WTC11 (cell line): Measurements from ENCODE around the gene OTUD4. TPM values are rescaled to one million over a fixed set of nuclear protein-coding genes. Genes with fewer than 3 reads are reported as not detected.
A peak's percentile ranks its signal among the peaks of the same experiment; 100 is the strongest.

Source experiments
- ATF1 ChIP-seq: sonication (generic); formaldehyde crosslinking; IDR thresholded peaks from 2 replicates; pipeline ENCODE4 v1.8.1; 2023; ENCODE audit warnings: mild to moderate bottlenecking, moderate library complexity, missing genetic modification reagents
- ATF2 ChIP-seq: sonication (generic); formaldehyde crosslinking; IDR thresholded peaks from 2 replicates; pipeline ENCODE4 v1.8.1; 2022; ENCODE audit warnings: low read depth, missing genetic modification reagents, borderline replicate concordance
- ELF4 ChIP-seq: sonication (generic); formaldehyde crosslinking; IDR thresholded peaks from 2 replicates; pipeline ENCODE4 v1.8.1; 2022; ENCODE audit warnings: low read depth, mild to moderate bottlenecking, moderate library complexity, missing genetic modification reagents
- EMX1 ChIP-seq: fragments of 250-450 bp; sonication (Bioruptor Pico); IDR thresholded peaks from 2 replicates; pipeline ENCODE4 v1.8.0; 2021; ENCODE audit warnings: mild to moderate bottlenecking
- FOXP4 ChIP-seq: sonication (generic); formaldehyde crosslinking; IDR thresholded peaks from 2 replicates; pipeline ENCODE4 v1.8.0; 2022; ENCODE audit warnings: mild to moderate bottlenecking, missing genetic modification reagents
- GABPB1 ChIP-seq: sonication (generic); formaldehyde crosslinking; IDR thresholded peaks from 2 replicates; pipeline ENCODE4 v1.8.1; 2023; ENCODE audit warnings: mild to moderate bottlenecking, missing genetic modification reagents
- GTF2I ChIP-seq: fragments of 250-450 bp; sonication (Bioruptor Pico); conservative IDR thresholded peaks from 2 replicates; pipeline ENCODE4 v1.4.0; 2021; ENCODE audit warnings: mild to moderate bottlenecking
- IRF2 ChIP-seq: sonication (generic); formaldehyde crosslinking; IDR thresholded peaks from 2 replicates; pipeline ENCODE4 v1.8.0; 2022; ENCODE audit warnings: low read depth, missing genetic modification reagents, borderline replicate concordance
- KAT7 ChIP-seq: sonication (generic); formaldehyde crosslinking; IDR thresholded peaks from 2 replicates; pipeline ENCODE4 v1.8.1; 2023; ENCODE audit warnings: missing genetic modification reagents, mild to moderate bottlenecking, borderline replicate concordance
- MYBL2 ChIP-seq: sonication (generic); formaldehyde crosslinking; IDR thresholded peaks from 2 replicates; pipeline ENCODE4 v1.8.1; 2023; ENCODE audit warnings: mild to moderate bottlenecking, moderate library complexity, missing genetic modification reagents
- NFE2L1 ChIP-seq: sonication (generic); formaldehyde crosslinking; IDR thresholded peaks from 2 replicates; pipeline ENCODE4 v1.8.1; 2023; ENCODE audit warnings: missing genetic modification reagents
- NR2C2 ChIP-seq: sonication (generic); formaldehyde crosslinking; IDR thresholded peaks from 2 replicates; pipeline ENCODE4 v1.8.0; 2022; ENCODE audit warnings: mild to moderate bottlenecking, missing genetic modification reagents
- SOX15 ChIP-seq: fragments of 250-450 bp; sonication (Bioruptor Pico); IDR thresholded peaks from 2 replicates; pipeline ENCODE4 v1.9.0; 2021; ENCODE audit warnings: mild to moderate bottlenecking
- TCF7 ChIP-seq: sonication (generic); formaldehyde crosslinking; IDR thresholded peaks from 2 replicates; pipeline ENCODE4 v1.8.0; 2022; ENCODE audit warnings: mild to moderate bottlenecking, low read depth, missing genetic modification reagents, moderate library complexity
- TEAD1 ChIP-seq: sonication (generic); formaldehyde crosslinking; IDR thresholded peaks from 2 replicates; pipeline ENCODE4 v1.8.0; 2022; ENCODE audit warnings: mild to moderate bottlenecking, missing genetic modification reagents
- ZNF317 ChIP-seq: sonication (generic); formaldehyde crosslinking; IDR thresholded peaks from 2 replicates; pipeline ENCODE4 v1.8.1; 2023; ENCODE audit warnings: low read depth, mild to moderate bottlenecking, moderate library complexity, missing genetic modification reagents, borderline replicate concordance
- ZNF416 ChIP-seq: fragments of 250-450 bp; sonication (Bioruptor Pico); IDR thresholded peaks from 2 replicates; pipeline ENCODE4 v1.9.0; 2021; ENCODE audit warnings: mild to moderate bottlenecking, inconsistent platforms
- ZNF512 ChIP-seq: sonication (generic); formaldehyde crosslinking; IDR thresholded peaks from 2 replicates; pipeline ENCODE4 v1.8.1; 2022; ENCODE audit warnings: missing genetic modification reagents, borderline replicate concordance
- total RNA-seq: library from RNA; stranded (reverse); gene quantifications from 3 replicates; pipeline ENCODE4 v1.2.3, GENCODE V29; 2021
- TF ChIP-seq, protein P1 (sequence below): sonication (generic); formaldehyde crosslinking; IDR thresholded peaks from 2 replicates; pipeline ENCODE4 v1.8.1; 2023; ENCODE audit warnings: mild to moderate bottlenecking, moderate library complexity, missing genetic modification reagents
- TF ChIP-seq, protein P2 (sequence below): sonication (generic); formaldehyde crosslinking; IDR thresholded peaks from 2 replicates; pipeline ENCODE4 v1.8.0; 2022; ENCODE audit warnings: missing genetic modification reagents
- TF ChIP-seq, protein P3 (sequence below): sonication (generic); formaldehyde crosslinking; IDR thresholded peaks from 2 replicates; pipeline ENCODE4 v1.8.0; 2022; ENCODE audit warnings: mild to moderate bottlenecking, missing genetic modification reagents
- TF ChIP-seq, protein P4 (sequence below): sonication (generic); formaldehyde crosslinking; IDR thresholded peaks from 2 replicates; pipeline ENCODE4 v1.8.1; 2023; ENCODE audit warnings: mild to moderate bottlenecking, missing genetic modification reagents, moderate library complexity
- TF ChIP-seq, protein P5 (sequence below): sonication (generic); formaldehyde crosslinking; IDR thresholded peaks from 2 replicates; pipeline ENCODE4 v1.8.0; 2022; ENCODE audit warnings: mild to moderate bottlenecking, missing genetic modification reagents

The OTUD4 gene
- total RNA-seq, 1 experiment from 2014 or later, result 44.6 TPM

- TF ChIP-seq ZNF512 (no peak), ELF4 (CRISPR knock-in tag) (no peak), TCF7 (CRISPR knock-in tag) (no peak), EMX1 (CRISPR knock-in tag) (no peak), NR2C2 (CRISPR knock-in tag) (no peak), SOX15 (CRISPR knock-in tag) (no peak), IRF2 (CRISPR knock-in tag) (no peak), NFE2L1 (CRISPR knock-in tag) (no peak; the same call in 1 of the 2 replicates), ZNF317 (CRISPR knock-in tag) (no peak), MYBL2 (CRISPR knock-in tag) (peak; percentile 89; the same call in 1 of the 2 replicates), GTF2I (CRISPR knock-in tag) (no peak), ATF2 (CRISPR knock-in tag) (no peak), KAT7 (CRISPR knock-in tag) (peak; percentile 90), ATF1 (CRISPR knock-in tag) (peak; percentile 93), GABPB1 (CRISPR knock-in tag) (peak; percentile 71; the same call in 1 of the 2 replicates), FOXP4 (peak; percentile 62; the same call in 1 of the 2 replicates), TEAD1 (CRISPR knock-in tag) (peak; percentile 91; the same call in 1 of the 2 replicates), ZNF416 (CRISPR knock-in tag) (no peak)
- TF ChIP-seq, protein P1, sequence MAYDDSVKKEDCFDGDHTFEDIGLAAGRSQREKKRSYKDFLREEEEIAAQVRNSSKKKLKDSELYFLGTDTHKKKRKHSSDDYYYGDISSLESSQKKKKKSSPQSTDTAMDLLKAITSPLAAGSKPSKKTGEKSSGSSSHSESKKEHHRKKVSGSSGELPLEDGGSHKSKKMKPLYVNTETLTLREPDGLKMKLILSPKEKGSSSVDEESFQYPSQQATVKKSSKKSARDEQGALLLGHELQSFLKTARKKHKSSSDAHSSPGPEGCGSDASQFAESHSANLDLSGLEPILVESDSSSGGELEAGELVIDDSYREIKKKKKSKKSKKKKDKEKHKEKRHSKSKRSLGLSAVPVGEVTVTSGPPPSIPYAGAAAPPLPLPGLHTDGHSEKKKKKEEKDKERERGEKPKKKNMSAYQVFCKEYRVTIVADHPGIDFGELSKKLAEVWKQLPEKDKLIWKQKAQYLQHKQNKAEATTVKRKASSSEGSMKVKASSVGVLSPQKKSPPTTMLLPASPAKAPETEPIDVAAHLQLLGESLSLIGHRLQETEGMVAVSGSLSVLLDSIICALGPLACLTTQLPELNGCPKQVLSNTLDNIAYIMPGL, result peak; percentile 81
- TF ChIP-seq, protein P2, sequence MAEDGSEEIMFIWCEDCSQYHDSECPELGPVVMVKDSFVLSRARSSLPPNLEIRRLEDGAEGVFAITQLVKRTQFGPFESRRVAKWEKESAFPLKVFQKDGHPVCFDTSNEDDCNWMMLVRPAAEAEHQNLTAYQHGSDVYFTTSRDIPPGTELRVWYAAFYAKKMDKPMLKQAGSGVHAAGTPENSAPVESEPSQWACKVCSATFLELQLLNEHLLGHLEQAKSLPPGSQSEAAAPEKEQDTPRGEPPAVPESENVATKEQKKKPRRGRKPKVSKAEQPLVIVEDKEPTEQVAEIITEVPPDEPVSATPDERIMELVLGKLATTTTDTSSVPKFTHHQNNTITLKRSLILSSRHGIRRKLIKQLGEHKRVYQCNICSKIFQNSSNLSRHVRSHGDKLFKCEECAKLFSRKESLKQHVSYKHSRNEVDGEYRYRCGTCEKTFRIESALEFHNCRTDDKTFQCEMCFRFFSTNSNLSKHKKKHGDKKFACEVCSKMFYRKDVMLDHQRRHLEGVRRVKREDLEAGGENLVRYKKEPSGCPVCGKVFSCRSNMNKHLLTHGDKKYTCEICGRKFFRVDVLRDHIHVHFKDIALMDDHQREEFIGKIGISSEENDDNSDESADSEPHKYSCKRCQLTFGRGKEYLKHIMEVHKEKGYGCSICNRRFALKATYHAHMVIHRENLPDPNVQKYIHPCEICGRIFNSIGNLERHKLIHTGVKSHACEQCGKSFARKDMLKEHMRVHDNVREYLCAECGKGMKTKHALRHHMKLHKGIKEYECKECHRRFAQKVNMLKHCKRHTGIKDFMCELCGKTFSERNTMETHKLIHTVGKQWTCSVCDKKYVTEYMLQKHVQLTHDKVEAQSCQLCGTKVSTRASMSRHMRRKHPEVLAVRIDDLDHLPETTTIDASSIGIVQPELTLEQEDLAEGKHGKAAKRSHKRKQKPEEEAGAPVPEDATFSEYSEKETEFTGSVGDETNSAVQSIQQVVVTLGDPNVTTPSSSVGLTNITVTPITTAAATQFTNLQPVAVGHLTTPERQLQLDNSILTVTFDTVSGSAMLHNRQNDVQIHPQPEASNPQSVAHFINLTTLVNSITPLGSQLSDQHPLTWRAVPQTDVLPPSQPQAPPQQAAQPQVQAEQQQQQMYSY, result no peak
- TF ChIP-seq, protein P3, sequence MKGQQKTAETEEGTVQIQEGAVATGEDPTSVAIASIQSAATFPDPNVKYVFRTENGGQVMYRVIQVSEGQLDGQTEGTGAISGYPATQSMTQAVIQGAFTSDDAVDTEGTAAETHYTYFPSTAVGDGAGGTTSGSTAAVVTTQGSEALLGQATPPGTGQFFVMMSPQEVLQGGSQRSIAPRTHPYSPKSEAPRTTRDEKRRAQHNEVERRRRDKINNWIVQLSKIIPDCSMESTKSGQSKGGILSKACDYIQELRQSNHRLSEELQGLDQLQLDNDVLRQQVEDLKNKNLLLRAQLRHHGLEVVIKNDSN, result 0 out of 2 replicates have a peak, but pooled peaks have one; percentile 37
- TF ChIP-seq, protein P4, sequence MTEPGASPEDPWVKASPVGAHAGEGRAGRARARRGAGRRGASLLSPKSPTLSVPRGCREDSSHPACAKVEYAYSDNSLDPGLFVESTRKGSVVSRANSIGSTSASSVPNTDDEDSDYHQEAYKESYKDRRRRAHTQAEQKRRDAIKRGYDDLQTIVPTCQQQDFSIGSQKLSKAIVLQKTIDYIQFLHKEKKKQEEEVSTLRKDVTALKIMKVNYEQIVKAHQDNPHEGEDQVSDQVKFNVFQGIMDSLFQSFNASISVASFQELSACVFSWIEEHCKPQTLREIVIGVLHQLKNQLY (CRISPR knock-in tag), result no peak
- TF ChIP-seq, protein P5, sequence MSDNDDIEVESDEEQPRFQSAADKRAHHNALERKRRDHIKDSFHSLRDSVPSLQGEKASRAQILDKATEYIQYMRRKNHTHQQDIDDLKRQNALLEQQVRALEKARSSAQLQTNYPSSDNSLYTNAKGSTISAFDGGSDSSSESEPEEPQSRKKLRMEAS, result peak; percentile 98
Measured at GRCh38 chr4:145097821-145098674, 82.3 kb downstream of the OTUD4 start, which contains the start of the genes ABCE1 and ANAPC10 (continued).
